ENCODE results near the gene CNTD1. TPM values are rescaled to one million over a fixed set of nuclear protein-coding genes. Genes with fewer than 3 reads are reported as not detected.
"Not testable (repeated sequence)": the region's sequence is repeated elsewhere in the genome, so short reads cannot be mapped to it uniquely, and the experiment has no call there.

Gene CNTD1
- polyA plus RNA-seq, 3 donors, result 0.20 to 1.0 (median 0.54) TPM

- 5 to 7% (median 6%) methylated on average over 18 of the region's 18 CpGs for WGBS, 3 donors
- peak overlapping the region; percentile 8 for H3K27ac ChIP-seq (ENCODE audit: low read depth, low read length)
These were observed 35.2 kb downstream of the CNTD1 start for GRCh38 chr17:42833767-42834422.

GRCh38 chr17:42835732-42836131 is 37.1 kb downstream of the CNTD1 start:
- WGBS, 3 donors, result 95 to 99% (median 95%) methylated on average over 6 of the region's 6 CpGs
- no peak overlapping the region for H3K27ac ChIP-seq (ENCODE audit: low read depth, low read length)

DNA sequence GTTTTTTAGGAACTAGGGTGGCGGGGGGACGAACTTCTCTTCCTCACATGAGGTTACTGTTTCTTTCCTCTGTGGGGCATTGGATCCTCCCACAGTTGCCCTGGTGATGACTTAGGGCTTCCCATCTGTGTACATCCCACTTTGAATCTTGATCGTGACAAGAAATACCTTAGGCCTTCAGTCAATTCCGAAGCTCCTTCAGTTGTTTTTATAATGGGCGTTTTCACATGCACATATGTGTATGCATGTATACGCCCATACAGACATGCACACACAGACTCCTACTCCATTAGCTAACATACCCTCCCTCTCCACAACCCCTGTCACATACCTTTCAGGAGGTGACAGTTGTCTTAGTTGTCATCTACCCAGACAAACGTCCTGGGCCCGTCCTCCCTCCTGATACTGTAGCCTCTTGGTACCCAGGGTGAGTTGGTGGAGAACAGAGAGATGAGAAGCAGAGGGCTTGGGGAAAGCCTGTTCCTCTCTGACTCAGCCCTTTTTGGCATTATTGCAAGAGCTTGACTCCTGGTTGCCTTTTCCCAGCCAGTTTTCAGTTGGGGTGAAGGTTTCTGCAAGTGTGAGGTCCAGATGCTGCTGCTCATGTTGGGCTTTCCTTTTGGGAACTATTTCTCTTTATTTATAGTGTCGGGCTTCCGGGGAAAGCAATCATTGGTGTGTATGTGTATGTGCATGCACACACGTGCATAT is 43.5 kb downstream of the CNTD1 start:
- H3K27ac ChIP-seq (ENCODE audit: low read depth, low read length), result no peak overlapping the region

DNA sequence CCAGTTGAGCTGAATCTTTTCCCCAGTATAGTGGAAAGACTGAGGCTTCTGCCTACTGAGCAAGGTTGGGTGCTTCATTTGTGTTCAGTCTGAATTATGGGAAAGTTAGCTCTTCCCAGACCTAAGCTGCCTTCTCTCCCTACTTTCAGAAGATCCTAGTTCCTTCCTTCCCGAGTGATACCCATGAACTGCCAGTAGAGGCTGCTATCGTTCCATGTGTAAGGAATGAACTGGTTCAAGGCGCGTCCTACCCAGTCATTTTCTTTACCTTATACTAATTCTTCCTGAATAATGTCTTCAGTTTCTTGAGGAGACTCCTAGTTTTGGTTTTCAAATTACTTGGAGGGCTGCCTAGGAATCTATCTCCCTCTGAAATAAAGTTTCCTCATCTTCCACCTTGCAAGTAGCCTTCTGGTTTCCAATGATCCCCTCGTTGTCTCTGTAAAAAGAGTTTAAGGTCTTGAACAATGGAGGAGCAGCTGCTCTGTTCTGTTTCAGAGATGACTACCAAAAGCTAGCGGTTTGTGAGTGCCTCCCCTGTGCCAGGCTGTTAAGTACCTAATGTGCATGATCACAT is 44.8 kb downstream of the CNTD1 start:
- WGBS, 3 donors, result 36 to 42% (median 37%) methylated on average over 6 of the region's 6 CpGs
- H3K27ac ChIP-seq (ENCODE audit: low read depth, low read length), result no peak overlapping the region

More for the DNA sequence above, 43.5 kb downstream of the CNTD1 start:
- 66 to 77% (median 68%) methylated on average over 11 of the region's 11 CpGs for WGBS, 3 donors

DNA sequence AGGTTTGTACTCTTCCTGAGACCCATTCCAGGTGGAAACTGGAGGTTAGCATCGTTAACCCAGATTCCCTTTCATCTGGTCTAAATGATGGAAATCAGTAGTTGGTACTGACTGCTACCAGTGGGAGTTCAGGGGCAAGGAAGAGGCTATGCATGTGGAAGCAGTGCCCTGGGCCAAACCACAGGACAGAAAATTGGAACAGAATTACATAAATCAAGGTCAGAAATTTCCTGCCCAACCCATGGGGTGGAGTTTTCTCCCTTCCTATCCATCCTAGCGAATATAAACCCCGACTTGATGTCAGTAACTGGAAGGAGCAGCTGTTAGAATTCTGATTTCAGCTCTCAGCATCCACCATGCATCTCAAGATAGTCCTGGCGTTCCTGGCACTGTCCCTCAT is 45.6 kb downstream of the CNTD1 start, which contains the start of gene AOC2:
Gene AOC2, plus strand, starts transcription at position 310 of the 400 bp plus-strand sequence. Its CDS starts 47 bp downstream, at position 357.
- H3K27ac ChIP-seq (ENCODE audit: low read depth, low read length), result no peak within 1 kb of the TSS

DNA sequence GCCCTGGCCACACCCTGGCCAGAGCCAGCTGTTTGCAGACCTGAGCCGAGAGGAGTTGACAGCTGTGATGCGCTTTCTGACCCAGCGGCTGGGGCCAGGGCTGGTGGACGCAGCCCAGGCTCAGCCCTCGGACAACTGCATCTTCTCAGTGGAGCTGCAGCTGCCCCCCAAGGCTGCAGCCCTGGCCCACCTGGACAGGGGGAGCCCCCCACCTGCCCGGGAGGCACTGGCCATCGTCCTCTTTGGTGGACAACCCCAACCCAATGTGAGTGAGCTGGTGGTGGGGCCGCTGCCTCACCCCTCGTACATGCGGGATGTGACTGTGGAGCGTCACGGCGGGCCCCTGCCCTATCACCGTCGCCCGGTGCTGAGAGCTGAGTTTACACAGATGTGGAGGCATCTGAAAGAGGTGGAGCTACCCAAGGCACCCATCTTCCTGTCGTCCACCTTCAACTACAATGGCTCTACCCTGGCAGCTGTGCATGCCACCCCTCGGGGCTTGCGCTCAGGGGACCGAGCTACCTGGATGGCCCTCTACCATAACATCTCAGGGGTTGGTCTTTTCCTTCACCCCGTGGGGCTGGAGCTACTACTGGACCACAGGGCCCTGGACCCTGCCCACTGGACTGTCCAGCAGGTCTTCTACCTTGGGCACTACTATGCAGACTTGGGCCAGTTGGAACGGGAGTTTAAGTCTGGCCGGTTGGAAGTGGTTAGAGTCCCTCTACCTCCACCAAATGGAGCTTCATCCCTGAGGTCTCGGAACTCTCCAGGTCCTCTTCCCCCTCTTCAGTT is 46.3 kb downstream of the CNTD1 start:
- WGBS, 3 donors, result 89 to 92% (median 91%) methylated on average over 24 of the region's 24 CpGs
- H3K27ac ChIP-seq (ENCODE audit: low read depth, low read length), result no peak overlapping the region

More for the DNA sequence above, 45.6 kb downstream of the CNTD1 start, which contains the start of gene AOC2:
- WGBS, 3 donors, result 49 to 67% (median 65%) methylated on average over 4 of the region's 4 CpGs

GRCh38 chr17:42845556-42845917 is 46.9 kb downstream of the CNTD1 start:
- 85 to 92% (median 91%) methylated on average over 12 of the region's 12 CpGs for WGBS, 3 donors
- H3K27ac ChIP-seq (ENCODE audit: low read depth, low read length), result no peak overlapping the region

- H3K27ac ChIP-seq (ENCODE audit: low read depth, low read length), result no peak overlapping the region
- 62 to 68% (median 66%) methylated on average over 7 of the region's 7 CpGs for WGBS, 3 donors
These were observed 47.4 kb downstream of the CNTD1 start for GRCh38 chr17:42845918-42846593.

GRCh38 chr17:42846594-42847280 is 48.1 kb downstream of the CNTD1 start:
- H3K27ac ChIP-seq (ENCODE audit: low read depth, low read length), result no peak overlapping the region
- WGBS, 3 donors, result 42 to 61% (median 46%) methylated on average over 9 of the region's 9 CpGs

DNA sequence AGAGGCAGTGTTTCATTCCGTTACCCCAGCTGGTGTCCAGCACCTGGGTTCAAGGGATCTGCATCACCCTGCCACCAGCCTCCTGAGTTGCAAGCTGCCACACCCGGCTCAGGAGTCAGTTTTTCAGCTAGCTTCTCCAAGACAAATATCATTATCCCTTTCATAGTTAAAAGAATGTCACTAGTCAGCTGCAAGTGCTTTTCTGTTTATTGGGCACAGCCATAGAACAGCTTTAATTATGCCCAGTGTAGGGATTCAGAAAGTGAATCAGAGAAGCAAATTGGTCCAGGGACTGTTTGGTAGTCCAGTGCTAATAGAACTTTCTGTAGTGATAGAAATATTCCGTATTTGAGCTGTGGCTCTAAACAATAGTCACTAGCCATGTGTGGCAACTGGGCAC is 49.4 kb downstream of the CNTD1 start:
- 71 to 89% (median 79%) methylated on average over 3 of the region's 3 CpGs for WGBS, 3 donors
- no peak overlapping the region for H3K27ac ChIP-seq (ENCODE audit: low read depth, low read length)

GRCh38 chr17:42849031-42849430 is 50.4 kb downstream of the CNTD1 start:
- H3K27ac ChIP-seq (ENCODE audit: low read depth, low read length), result no peak overlapping the region
- WGBS, 3 donors, result 87 to 93% (median 90%) methylated on average over 9 of the region's 9 CpGs

- WGBS, 3 donors, result 53 to 60% (median 60%) methylated on average over 8 of the region's 8 CpGs
- H3K27ac ChIP-seq (ENCODE audit: low read depth, low read length), result no peak overlapping the region
These were observed 51.0 kb downstream of the CNTD1 start for GRCh38 chr17:42849451-42850181.

GRCh38 chr17:42850954-42851353 is 52.3 kb downstream of the CNTD1 start, which contains the start of gene AOC3:
AOC3 (plus strand) TSS chr17:42851199; CDS start chr17:42851344, 145 bp downstream.
- 27 to 51% (median 39%) methylated on average over 9 of the region's 9 CpGs for WGBS, 3 donors
- H3K27ac ChIP-seq (ENCODE audit: low read depth, low read length), result no peak within 1 kb of the TSS

- 62 to 86% (median 69%) methylated on average over 19 to 25 of the region's 28 CpGs for WGBS, 3 donors
- H3K27ac ChIP-seq (ENCODE audit: low read depth, low read length), result not testable (repeated sequence)
These were observed 52.9 kb downstream of the CNTD1 start for GRCh38 chr17:42851371-42852240.

- WGBS, 3 donors, result 54 to 83% (median 68%) methylated on average over 15 of the region's 15 CpGs
- no peak overlapping the region for H3K27ac ChIP-seq (ENCODE audit: low read depth, low read length)
These were observed 53.7 kb downstream of the CNTD1 start for GRCh38 chr17:42852351-42852750.

- no peak overlapping the region for H3K27ac ChIP-seq (ENCODE audit: low read depth, low read length)
- WGBS, 3 donors, result 31 to 69% (median 33%) methylated on average over 4 of the region's 4 CpGs
These were observed 54.3 kb downstream of the CNTD1 start for GRCh38 chr17:42853004-42853403.
